HG03439 (cell line): ENCODE results near the gene XKR8.
A peak's percentile ranks its signal among the peaks of the same experiment; 100 is the strongest.

Source experiments
- ATAC-seq: cut with Tn5 transposase; IDR thresholded peaks from one replicate; pipeline ENCODE4 v1.9.1; 2021; ENCODE audit warnings: mild to moderate bottlenecking, moderate library complexity; ENCODE audit not compliant: unreplicated experiment

Gene XKR8, protein sequence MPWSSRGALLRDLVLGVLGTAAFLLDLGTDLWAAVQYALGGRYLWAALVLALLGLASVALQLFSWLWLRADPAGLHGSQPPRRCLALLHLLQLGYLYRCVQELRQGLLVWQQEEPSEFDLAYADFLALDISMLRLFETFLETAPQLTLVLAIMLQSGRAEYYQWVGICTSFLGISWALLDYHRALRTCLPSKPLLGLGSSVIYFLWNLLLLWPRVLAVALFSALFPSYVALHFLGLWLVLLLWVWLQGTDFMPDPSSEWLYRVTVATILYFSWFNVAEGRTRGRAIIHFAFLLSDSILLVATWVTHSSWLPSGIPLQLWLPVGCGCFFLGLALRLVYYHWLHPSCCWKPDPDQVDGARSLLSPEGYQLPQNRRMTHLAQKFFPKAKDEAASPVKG

DNA sequence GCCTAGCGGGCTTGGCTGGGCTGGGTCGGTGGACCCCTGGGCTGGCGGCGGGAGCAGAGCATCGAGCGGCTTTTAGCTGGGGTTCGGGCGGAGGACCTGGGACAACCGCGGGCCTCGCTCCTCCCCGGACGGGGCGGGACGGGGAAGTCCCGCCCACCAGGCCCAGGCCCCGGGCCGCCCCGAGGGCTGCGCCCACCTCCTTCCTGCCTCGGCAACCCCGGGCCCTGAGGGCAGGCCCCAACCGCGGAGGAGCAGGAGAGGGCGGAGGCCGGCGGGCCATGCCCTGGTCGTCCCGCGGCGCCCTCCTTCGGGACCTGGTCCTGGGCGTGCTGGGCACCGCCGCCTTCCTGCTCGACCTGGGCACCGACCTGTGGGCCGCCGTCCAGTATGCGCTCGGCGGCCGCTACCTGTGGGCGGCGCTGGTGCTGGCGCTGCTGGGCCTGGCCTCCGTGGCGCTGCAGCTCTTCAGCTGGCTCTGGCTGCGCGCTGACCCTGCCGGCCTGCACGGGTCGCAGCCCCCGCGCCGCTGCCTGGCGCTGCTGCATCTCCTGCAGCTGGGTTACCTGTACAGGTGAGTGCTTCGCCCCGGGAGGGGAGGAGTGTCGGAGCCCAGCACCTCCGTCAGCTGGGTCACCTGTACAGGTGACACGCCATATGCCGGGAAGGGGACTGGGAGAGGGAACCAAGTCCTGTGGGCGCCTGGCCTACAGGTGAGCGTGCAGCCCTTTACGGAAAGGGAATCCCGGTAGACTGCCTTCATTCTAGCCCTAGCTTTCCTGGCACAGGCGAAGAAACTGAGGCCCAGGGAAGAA is at the start of gene XKR8:
TSS of gene XKR8 (plus strand) at position 182 of the 812 bp plus-strand sequence. CDS start at position 279, 97 bp downstream.
- ATAC-seq: peak; percentile 77

DNA sequence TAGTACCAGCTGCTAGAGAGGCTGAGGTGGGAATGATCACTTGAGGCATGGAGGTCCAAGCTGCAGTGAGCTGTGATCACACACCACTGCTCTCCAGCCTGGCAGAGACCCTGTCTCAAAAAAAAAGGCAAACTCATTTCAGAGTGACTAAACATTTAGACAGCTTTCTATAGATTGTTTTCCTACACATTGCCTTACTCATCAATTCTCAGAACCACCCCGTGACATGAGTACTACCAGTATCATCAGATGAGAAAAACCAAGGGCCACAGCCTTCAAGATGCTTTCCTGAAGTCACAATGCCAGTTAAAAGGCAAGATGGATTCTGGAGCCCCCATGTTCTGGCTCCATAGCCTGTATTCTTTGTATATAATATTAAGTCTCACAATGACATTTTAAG is 47.3 kb upstream of the XKR8 start:
- ATAC-seq: no peak

DNA sequence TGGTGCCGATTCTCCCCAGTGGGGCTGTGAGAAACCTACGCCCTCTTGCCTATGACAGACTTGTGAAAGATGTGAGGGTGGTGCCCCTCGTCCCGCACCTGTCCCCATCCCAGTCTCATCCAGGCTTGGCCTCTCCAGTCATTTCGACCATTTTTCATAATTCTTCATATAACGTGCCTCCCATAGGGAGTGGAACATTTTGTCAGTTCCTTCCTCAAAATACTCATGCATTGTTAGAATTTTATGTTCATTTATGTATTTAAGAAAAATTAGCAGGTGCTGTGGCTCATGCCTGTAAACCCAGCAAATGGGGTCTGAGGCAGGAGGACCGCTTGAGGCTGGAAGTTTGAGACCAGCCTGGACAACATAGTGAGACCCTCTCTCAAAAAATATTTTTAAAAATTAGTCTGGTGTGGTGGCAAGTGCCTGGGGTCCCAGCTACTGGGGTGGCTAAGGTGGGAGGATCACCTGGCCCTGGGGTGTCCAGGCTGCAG is 44.6 kb upstream of the XKR8 start:
- no peak for ATAC-seq

DNA sequence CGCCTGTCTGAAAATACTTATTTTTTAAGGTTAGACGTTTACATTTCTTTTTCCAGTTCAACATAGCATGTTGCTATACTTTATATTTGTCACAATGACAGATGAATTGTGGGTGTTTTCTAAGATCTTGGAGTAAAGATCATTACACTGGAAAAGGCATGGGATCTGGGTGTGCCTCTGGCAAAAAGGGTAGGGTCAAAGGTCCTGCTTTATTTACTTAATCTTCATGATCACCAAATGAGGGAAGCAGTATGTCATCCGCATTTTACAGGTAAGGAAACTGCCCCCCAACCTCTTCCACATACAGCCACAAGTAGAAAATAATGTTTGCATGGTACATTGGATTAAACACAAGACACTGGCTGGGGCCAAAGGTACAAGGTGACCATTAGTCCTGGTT is 37.5 kb upstream of the XKR8 start:
- no peak for ATAC-seq

DNA sequence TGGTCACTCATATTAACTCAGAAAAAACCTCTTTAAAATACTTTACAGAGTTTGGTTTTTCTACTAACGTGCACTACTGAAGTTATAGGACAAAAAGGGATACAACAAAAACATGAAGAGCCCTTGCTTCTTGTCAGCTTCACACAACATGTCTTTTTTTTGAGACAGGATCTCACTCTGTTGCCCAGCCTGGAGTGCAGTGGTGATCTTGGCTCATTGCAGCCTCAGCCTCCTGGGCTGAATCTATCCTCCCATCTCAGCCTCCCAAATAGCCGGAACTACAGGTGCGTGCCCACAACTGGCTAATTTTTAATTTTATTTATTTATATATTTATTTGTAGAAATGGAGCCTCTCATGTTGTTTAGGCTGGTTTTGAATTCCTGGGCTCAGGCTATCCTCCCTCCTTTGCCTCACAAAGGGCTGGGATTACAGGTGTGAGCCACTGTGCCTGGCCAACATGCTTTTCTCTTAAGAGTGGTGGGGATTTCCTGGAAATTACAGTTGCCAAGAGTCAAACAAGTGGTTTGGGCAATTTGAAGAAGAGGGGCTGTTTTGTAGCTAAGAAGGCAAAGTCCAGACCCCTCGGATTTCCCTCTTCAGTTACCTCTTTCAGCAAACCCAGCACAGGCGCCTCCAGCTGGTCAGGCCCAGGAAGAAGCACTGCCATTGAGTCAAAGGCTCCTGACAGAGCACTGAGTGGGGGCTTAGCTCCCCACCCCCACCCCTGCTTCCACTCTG is 31.4 kb upstream of the XKR8 start:
- no peak for ATAC-seq

DNA sequence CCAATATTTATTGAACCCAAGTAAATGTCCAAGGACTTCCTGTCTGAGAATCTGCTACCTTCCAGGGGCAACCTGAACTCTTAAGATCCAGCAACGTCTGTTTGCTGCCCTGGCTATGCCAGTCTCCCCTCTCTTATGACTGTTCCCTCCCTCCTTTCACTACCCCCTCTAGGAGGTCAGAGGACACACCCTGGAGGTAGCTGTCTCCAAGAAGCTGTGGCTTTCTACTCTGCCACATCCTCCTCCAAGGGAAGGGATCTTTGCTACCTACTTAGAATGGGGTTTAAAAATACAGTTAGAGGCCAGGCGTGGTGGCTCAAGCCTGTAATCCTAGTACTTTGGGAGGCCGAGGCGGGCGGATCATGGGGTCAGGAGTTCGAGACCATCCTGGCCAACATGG is 28.6 kb upstream of the XKR8 start:
- ATAC-seq: no peak

DNA sequence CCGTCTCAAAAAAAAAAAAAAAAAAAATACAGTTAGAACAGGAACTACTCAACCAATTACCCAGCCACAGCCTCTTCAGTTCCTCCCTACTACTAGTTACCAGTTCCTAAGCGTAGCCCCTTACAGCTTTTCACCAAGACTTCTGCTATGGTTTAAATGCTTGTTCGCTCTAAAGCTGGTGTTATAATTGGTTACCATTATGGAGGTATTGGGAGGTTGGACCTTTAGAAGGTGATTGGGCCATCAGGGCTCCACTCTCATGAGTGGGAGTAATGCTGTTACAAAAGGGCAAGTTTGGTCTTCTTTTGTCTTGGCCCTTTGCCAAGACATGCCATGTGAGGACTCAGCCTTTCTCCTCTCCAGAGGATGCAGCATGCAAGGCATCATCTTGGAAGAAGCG is 28.0 kb upstream of the XKR8 start:
- no peak for ATAC-seq

DNA sequence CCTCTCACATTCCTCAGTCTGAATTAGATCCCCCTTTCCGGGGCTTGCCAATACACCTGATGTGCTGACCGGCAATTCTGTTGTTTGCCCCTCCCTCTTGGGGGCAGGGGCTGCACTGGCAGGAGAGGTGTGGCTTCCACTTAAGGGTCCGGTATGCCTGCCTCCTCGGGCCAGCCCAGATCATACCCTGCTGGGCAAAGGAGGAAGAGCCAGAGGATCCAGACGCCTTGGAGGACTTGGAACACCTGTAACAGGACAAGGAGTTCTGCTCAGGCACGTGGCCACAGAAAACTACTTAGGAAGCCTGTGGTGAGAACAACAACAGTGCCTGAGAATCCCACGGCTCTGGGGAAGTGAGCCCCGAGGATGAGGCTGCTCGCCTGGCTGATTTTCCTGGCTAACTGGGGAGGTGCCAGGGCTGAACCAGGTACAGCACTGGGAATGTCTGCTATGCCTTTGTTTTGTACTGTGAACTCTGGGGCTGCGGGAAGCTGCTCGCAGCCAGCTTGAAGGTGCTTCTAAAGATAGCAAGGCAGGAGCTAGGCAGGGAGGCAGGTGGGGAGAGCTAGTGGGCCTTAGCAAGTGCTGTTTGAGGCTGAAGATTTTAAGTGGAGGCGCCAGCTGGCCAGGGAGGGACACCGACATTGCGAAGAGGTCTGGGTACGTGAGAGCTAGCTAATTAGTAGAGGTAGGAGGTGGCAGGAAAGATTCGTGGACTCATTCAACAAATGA is 24.8 kb upstream of the XKR8 start, which contains the start of gene SMPDL3B:
TSS of gene SMPDL3B (plus strand) at position 183 of the 732 bp plus-strand sequence. CDS start at position 367, 184 bp downstream.
- ATAC-seq: no peak

DNA sequence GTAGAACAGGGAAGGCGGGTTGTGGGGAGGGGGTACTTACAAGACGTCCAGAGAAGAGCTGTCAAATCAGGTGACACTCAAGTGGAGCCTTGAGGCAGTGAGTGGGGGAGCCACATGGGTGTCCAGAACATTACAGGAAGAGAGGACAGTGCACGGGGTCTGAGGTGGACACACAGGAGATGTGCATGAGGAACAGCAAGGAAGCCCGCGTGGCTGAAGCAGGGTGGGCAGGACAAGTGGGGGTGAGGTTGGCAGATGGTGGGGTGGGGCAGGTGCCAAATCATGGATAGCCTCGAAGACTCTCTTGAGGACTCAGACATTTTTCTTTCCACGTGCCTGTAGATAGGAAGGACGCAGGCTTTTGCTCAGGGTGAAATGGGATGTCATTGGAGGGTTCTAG is 24.1 kb upstream of the XKR8 start:
- ATAC-seq: no peak

DNA sequence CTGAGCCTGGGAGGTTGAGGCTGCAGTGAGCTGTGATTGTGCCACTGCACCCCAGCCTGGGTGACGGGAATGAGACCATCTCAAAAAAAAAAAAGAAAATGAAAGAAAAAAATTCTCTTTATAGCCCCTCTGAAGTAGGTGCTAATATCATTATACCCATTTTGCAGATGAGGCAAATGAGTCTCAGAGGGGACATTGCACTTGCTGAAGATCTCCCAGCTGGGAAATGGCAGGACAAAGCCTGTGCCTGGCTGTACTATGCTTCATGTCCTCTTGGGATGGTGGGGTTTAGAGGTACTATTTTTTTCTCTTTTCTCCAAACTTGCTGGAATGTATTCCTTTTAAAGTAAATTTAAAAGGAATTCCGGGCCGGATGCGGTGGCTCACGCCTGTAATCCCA is 23.4 kb upstream of the XKR8 start:
- no peak for ATAC-seq

DNA sequence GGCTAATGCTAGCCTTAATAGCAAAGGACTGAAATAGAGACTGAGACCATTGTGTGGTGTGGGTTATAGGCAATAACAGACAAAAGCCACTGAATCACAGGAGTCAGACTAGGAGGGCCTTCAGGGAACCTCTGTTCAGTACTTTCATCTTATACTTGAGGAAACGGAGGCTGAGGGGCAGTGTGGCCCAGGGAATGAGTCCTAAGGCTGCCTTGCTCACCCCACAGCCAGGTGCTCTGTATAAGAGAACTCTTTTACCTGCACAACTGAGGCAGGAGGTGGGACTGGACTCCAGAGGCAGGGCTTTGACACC is 22.3 kb upstream of the XKR8 start:
- ATAC-seq: no peak

DNA sequence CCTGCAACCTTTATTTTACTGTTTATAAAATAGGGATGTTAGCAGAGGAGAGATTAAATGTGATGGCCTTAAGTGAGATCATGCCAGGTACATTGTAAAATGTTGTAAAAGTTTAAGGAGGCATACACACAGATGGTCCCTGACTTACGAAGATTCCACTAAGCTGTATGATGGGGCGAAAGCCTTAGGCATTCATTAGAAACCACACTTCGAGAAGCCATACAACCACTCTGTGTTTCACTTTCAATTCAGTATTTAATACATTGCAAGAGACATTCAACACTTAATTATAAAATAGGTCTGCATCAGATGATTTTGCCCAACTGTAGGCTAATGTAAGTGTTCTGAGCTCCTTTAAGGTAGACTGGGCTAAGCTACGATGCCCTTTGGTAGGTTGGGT is 21.3 kb upstream of the XKR8 start:
- no peak for ATAC-seq

DNA sequence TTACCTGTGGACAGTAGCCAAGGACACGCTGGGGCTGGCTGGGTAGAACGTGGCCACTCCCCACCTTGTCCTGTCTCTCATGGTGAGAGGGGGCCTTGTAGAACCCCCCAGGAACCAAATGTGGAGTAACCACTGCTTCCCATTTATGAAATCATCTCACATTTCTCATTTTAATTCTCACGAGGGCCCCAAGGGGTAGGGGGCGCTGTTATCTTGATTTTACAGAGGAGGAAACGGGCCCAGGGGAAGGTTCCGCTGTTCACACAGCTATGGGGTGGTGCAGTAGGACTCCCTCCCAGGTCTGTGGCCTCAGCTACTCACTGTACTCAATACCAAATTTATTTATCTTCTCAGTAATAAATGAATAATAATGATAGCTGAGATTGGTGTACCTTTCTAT is 19.5 kb upstream of the XKR8 start:
- no peak for ATAC-seq

DNA sequence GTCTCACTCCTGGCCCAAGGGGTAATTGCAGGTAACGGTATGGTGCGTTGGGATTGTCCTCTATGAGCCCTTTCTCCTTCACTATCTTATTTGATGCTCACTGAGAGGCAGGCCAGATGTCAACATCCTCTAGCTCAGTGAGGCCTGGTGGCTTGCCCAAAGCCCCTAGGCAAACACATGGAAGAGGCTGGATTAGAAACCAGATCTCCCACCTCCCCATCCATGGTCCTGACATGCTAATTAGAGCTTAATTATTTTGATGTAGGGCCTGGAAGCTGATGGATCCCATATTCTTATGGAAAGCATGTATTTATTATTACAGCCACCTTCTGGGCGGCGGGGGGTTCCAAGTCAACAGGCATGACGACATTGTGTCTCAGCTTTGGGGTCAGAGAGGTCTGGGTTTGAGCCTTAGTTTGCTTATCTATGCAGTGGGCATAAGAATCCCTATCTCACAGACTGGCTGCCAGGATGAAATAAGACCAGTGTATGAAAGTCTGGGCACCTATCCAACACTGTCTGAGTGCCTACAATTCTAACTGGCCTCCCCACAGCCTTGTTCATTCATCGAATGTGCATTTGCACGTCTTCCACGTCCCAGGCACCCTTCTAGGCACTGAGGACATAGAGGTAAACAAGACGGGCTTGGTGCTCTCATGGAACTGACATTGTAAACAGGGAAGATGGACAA is 18.8 kb upstream of the XKR8 start:
- no peak for ATAC-seq

DNA sequence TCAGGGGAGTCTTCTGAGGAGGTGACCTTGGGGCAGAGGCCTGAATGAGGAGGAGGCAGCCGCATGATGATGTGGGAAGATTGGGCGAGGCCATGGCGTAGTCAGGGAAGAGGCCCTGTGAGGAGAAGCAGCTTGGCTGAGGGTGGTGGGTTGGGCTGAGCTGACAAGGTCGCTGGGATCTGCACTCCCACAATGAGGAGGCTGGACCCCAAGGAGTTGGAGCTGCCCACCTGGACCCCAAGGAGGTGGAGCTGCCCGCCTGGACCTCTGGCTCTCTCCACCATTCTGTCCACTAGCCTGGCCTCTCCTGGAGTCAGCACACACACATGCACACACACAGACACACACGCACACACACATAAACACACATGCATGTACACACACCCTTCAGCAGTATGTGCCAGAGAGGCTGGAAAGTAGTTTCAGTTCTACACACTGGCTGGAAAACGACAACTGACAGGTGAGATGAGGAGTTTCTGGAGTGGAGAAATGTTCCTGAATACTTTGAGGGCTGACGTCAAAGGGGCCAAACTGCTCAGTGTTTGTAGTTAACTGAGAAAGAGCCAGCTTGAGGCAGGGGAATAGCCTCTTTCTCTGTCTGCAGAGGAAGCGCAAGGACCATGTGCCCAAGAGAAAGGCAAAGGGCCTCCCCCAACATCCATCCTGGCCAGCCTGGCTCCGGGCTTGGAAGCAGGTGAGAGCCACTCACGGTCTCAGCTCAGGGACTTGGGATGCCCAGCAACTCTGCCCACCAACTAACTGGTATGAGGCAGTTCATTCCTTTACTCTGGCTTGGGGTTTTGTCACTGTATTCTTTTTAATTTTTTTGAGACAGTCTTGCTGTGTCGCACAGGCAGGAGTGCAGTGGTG is 17.9 kb upstream of the XKR8 start:
- ATAC-seq: no peak

DNA sequence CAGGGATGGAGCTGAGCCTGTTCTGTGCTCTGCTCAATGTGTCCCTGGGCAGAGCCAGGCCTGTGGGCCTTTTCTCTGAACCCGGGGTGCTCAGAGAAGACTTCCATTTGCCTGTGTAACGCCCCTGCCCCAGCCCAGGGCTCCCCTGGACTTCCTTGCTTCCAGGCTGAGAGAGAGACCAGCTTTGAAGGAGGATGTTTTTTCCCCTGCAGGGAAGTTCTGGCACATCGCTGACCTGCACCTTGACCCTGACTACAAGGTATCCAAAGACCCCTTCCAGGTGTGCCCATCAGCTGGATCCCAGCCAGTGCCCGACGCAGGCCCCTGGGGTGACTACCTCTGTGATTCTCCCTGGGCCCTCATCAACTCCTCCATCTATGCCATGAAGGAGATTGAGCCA is 14.8 kb upstream of the XKR8 start:
- no peak for ATAC-seq

DNA sequence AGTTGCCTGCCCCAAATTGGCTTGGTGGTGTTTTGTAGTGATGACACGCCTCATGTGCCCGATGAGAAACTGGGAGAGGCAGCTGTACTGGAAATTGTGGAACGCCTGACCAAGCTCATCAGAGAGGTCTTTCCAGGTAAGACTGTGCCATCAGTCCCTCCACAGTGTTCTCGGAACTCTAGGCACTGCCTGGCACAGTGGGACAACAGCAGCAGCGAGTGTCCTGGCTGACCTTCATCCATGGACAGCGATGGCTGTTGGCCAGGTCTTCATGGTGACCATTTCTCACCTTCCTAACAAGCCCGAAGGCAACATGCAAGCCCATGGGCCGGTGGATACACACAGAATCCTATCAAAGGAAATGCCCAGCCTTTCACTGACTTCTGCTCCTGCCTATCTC is 10.7 kb upstream of the XKR8 start:
- no peak for ATAC-seq

DNA sequence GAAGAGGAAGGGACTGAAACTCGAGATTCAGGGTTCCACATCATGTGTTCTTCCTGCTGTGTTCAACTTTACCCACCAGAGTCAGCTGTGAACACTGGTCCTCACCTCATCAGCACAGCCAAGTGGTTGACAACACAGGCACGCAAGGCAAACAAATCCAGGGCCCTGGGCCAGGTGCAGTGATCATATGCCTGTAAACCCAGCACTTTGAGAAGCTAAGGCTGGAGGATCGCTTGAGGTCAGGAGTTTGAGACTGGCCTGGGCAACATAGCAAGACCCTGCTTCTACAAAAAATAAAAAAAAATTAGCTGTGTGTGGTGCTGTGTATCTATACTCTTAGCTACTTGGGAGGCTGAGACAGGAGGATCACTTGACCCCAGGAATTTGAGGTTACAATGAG is 8.4 kb upstream of the XKR8 start:
- no peak for ATAC-seq

DNA sequence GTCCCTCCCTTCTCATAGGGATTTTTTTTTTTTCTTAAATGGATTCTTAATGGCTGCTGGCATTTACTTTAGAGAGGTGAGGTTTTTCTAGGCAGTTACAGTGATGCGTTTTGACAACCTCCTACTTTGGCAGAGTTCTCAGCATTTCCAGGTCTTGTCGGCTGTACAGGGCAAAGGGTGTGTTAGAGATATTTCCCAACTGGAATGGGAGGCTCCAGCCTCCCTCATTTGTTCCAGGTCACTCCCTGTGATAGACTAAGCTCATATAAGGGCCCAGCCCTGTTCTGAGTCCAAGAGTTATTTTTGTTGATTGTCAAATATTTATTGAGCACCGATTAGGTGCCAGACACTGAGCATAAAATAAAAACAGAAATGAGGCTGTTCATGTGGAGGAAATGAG is 7.6 kb upstream of the XKR8 start:
- ATAC-seq: no peak
